SJCRH30 (cell line): ENCODE results near the gene VTN. TPM values are rescaled to one million over a fixed set of nuclear protein-coding genes. Genes with fewer than 3 reads are reported as not detected.
A peak's percentile ranks its signal among the peaks of the same experiment; 100 is the strongest.

Experiments
- DNase-seq, 2 experiments: peaks; one replicate each; pipeline ENCODE4 v3.0.0-alpha.2; 2015 to 2020
- H3K27ac ChIP-seq: fragments of 250-450 bp; sonication (Bioruptor Pico); 2 replicates; pipeline ENCODE4 v1.5.1; 2020; ENCODE audit warnings: mild to moderate bottlenecking, moderate library complexity
- H3K27me3 ChIP-seq: fragments of 250-450 bp; sonication (Bioruptor Pico); 2 replicates; pipeline ENCODE4 v1.5.1; 2020; ENCODE audit warnings: mild to moderate bottlenecking, moderate library complexity
- H3K36me3 ChIP-seq: fragments of 250-450 bp; sonication (Bioruptor Pico); 2 replicates; pipeline ENCODE4 v1.5.1; 2020; ENCODE audit warnings: mild to moderate bottlenecking, moderate library complexity
- H3K4me1 ChIP-seq: fragments of 250-450 bp; sonication (Bioruptor Pico); 2 replicates; pipeline ENCODE4 v1.5.1; 2020; ENCODE audit warnings: mild to moderate bottlenecking, moderate library complexity
- H3K4me3 ChIP-seq: fragments of 250-450 bp; sonication (Bioruptor Pico); 2 replicates; pipeline ENCODE4 v1.5.1; 2020; ENCODE audit warnings: mild to moderate bottlenecking, moderate library complexity
- H3K9me3 ChIP-seq: fragments of 250-450 bp; sonication (Bioruptor Pico); replicated peaks from 2 replicates; pipeline ENCODE4 v1.5.1; 2020; ENCODE audit warnings: mild to moderate bottlenecking, moderate library complexity
- total RNA-seq: library from RNA; depleted of rRNA; stranded (reverse); fragments of >200 nt; shearing (Covaris generic); gene quantifications from 2 replicates; pipeline ENCODE4 v1.2.3, GENCODE V29; 2014

Gene VTN
- total RNA-seq, 1 experiment from 2014 or later, result 0.16 TPM

- Histone ChIP-seq H3K4me3 (no peak overlapping the region), H3K9me3 (no peaks in the 10 kb centered on the region), H3K27me3 (no peaks in the 10 kb centered on the region), H3K4me1 (no peaks in the 10 kb centered on the region), H3K27ac (no peak overlapping the region), H3K36me3 (peaks cover 27% of the 10 kb centered on the region)
- no peak for DNase-seq
These were observed 16.3 kb upstream of the VTN start for GRCh38 chr17:28386391-28386790.

GRCh38 chr17:28385406-28385805 is 15.3 kb upstream of the VTN start:
- Histone ChIP-seq H3K36me3 (peaks cover 17% of the 10 kb centered on the region), H3K27ac (no peak overlapping the region), H3K27me3 (no peaks in the 10 kb centered on the region), H3K9me3 (no peaks in the 10 kb centered on the region), H3K4me3 (no peak overlapping the region), H3K4me1 (no peaks in the 10 kb centered on the region)
- DNase-seq, result no peak

GRCh38 chr17:28385037-28385400 is 14.9 kb upstream of the VTN start:
- Histone ChIP-seq H3K4me1 (no peaks in the 10 kb centered on the region), H3K9me3 (no peaks in the 10 kb centered on the region), H3K27ac (no peak overlapping the region), H3K4me3 (no peak overlapping the region), H3K36me3 (peaks cover 14% of the 10 kb centered on the region), H3K27me3 (no peaks in the 10 kb centered on the region)
- no peak for DNase-seq

GRCh38 chr17:28384281-28385036 is 14.4 kb upstream of the VTN start:
- Histone ChIP-seq H3K36me3 (peaks cover 11% of the 10 kb centered on the region), H3K4me3 (no peak overlapping the region), H3K27me3 (no peaks in the 10 kb centered on the region), H3K27ac (no peak overlapping the region), H3K4me1 (no peaks in the 10 kb centered on the region), H3K9me3 (no peaks in the 10 kb centered on the region)
- DNase-seq, result no peak

- no peak overlapping the region for H3K27ac ChIP-seq
- no peaks in the 10 kb centered on the region for H3K4me1 ChIP-seq
- no peak for DNase-seq
- H3K9me3 ChIP-seq, result no peaks in the 10 kb centered on the region
- H3K36me3 ChIP-seq, result 0 out of 2 replicates have a peak, but pooled peaks cover 2% of the 10 kb centered on the region
- H3K4me3 ChIP-seq, result no peak overlapping the region
- H3K27me3 ChIP-seq, result no peaks in the 10 kb centered on the region
These were observed 11.2 kb upstream of the VTN start for GRCh38 chr17:28381141-28381825.

DNA sequence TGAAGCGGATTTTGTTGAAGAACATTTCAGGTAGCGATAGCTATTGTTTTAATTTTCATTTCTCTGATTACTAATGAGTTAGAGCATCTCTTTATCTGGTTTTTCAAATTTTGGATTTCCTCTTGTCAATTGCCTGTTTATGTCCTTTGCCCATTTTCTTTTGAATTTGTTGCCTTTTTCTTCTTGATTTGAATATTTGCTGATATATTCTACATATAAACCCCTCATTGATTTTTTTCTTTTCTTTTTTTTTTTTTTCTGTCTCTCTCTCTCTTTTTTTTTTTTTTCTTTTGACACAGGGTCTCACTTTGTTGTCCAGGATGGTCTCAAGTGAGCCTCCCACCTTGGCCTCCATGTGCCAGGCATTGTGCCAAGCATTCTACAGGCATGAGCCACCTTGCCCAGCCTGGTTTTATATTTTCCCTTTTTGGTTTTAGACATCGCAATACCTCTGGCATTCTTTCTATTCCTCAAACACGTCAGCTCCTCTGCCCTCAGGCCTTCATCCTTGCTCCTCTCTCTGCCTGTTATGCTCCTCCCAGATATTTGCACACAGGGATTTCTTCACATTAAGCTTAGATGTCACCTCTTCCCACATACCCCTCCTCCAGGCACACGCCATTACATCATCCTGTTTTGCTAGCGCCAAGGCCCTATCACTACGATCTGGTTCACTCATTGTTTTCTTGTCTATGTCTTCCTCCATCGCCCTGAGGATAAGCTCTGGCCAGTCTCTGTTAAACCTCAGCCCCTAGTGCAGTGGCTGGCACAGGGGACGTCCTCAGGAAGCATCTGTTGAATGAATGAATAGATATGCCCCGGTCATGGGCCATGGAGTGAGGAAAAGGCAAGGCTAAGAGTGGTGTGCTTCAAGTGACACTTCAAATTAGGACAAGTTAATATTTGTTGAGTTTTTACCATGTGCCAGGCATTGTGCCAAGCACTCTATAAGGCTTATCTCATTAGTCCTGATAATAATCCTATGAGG is 10.0 kb upstream of the VTN start:
- no peak overlapping the region for H3K27ac ChIP-seq
- DNase-seq, result no peak

GRCh38 chr17:28372945-28373274 is 2.8 kb upstream of the VTN start:
- peak overlapping the region; percentile 69 for H3K4me3 ChIP-seq
- no peaks in the 10 kb centered on the region for H3K9me3 ChIP-seq
- H3K36me3 ChIP-seq, result no peaks in the 10 kb centered on the region
- H3K4me1 ChIP-seq, result peaks cover 20% of the 10 kb centered on the region
- peak in 1 of 2 experiments; percentile 29 for DNase-seq
- H3K27me3 ChIP-seq, result no peaks in the 10 kb centered on the region
- no peak overlapping the region for H3K27ac ChIP-seq

More for the DNA sequence above, 10.0 kb upstream of the VTN start:
- Histone ChIP-seq H3K9me3 (no peaks in the 10 kb centered on the region), H3K27me3 (no peaks in the 10 kb centered on the region), H3K4me3 (no peak overlapping the region), H3K36me3 (0 out of 2 replicates have a peak, but pooled peaks cover 2% of the 10 kb centered on the region), H3K4me1 (no peaks in the 10 kb centered on the region)

DNA sequence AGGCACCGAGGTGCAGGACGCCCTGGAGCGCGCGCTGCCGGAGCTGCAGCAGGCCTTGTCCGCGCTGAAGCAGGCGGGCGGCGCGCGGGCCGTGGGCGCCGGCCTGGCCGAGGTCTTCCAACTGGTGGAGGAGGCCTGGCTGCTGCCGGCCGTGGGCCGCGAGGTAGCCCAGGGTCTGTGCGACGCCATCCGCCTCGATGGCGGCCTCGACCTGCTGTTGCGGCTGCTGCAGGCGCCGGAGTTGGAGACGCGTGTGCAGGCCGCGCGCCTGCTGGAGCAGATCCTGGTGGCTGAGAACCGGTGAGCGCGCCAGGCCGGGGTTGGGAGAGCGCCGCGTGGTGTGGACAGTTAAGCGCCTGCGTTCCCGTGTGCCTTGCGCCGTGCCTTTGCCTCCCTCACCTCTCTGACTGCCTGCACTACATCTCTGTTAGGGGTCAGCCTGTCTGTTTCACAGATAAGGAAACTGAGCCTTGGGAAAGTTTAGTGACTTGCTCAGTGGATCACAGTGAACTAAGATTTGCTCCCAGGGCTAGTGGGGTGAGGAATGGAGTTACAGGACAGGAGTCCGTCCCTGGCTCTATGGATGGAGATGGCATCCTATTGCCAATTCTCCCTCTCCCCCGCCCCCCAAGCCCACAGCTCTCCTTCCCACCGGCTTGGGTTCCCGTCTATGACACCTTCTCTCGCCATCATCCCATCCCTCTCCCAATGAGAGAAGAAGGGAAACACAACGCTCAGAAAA is 2.3 kb upstream of the VTN start:
- peak; percentile 57 to 60 for DNase-seq
- no peaks in the 10 kb centered on the region for H3K9me3 ChIP-seq
- H3K27me3 ChIP-seq, result no peaks in the 10 kb centered on the region
- peak overlapping the region; percentile 69 for H3K4me3 ChIP-seq
- no peaks in the 10 kb centered on the region for H3K36me3 ChIP-seq
- H3K27ac ChIP-seq, result peak overlapping the region; percentile 28; the same call in 1 of the 2 replicates
- H3K4me1 ChIP-seq, result peaks cover 20% of the 10 kb centered on the region

DNA sequence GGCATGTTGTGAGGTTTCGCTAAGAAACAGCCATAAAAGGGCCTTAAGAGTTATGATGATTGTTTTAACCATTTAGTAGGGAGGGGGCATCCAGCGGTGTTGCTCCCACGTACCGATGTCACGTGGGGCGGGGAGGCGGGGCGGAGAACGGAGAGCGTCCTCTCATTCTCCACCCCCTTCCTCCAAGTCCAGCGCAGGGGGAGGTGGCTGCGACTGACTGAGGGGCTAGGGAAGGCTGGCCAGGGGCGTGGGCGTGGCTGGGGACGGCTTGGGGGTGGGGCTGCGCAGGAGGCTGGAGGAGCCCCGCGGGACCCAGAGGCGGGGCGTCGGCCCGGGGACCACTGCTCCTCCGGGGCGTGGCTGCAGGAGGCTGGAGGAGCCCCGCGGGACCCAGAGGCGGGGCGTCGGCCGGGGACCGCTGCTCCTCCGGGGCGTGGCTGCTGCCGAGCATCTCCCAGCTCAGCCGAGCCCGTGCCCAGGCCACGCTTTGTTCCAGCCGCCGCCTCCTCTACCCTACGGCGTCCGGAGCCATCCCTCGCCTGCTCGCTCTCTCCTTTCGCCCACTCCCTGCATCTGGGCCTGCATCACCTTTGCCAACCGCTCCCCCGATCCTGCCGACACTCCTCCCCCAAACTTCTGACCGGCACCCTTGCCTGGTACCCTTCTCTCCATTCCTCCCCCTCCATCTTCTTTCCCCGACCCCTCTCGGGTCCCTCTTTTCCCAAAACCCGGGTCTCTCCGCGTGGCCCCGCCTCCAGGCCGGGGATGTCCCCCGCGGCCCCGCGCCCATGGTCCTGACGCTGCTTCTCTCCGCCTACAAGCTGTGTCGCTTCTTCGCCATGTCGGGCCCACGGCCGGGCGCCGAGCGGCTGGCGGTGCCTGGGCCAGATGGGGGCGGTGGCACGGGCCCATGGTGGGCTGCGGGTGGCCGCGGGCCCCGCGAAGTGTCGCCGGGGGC is 1.4 kb upstream of the VTN start, which contains the start of gene SARM1:
Gene SARM1 (plus strand): TSS at position 450 of the 958 bp plus-strand sequence. CDS start 339 bp downstream, at position 789.
- no peaks in the 10 kb centered on the region for H3K9me3 ChIP-seq
- DNase-seq, result peak; percentile 99
- peak within 1 kb of the TSS; percentile 37; the same call in 1 of the 2 replicates for H3K27ac ChIP-seq
- no peaks in the 10 kb centered on the region for H3K36me3 ChIP-seq
- peak within 1 kb of the TSS; percentile 69 for H3K4me3 ChIP-seq
- peaks cover 20% of the 10 kb centered on the region for H3K4me1 ChIP-seq
- H3K27me3 ChIP-seq, result no peaks in the 10 kb centered on the region

DNA sequence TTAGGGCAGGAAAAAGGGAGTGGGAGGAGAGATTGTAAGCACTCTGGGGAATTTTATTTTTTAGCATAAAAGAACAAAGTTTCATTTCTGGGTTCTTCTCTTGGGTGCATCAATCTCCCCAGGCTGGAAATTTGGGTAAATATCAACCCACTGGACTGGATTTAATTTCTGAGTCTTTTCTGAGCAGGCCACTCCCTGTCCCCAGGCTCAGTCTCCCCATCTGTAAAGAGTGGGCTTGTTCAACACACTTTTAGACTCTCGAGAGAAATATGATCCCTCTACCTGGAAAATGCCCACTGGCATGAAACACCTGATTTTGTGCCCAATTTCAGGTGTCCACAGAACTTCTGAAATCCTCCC is 617 bp upstream of the VTN start:
- DNase-seq, result no peak
- H3K27ac ChIP-seq, result no peak overlapping the region

GRCh38 chr17:28369684-28370034 is 448 bp downstream of the VTN start:
- H3K4me3 ChIP-seq, result no peak overlapping the region
- H3K27me3 ChIP-seq, result no peaks in the 10 kb centered on the region
- peaks cover 20% of the 10 kb centered on the region for H3K4me1 ChIP-seq
- no peaks in the 10 kb centered on the region for H3K36me3 ChIP-seq
- H3K27ac ChIP-seq, result no peak overlapping the region
- no peak for DNase-seq
- no peaks in the 10 kb centered on the region for H3K9me3 ChIP-seq

More for the DNA sequence above, 617 bp upstream of the VTN start:
- H3K27me3 ChIP-seq, result no peaks in the 10 kb centered on the region
- peaks cover 20% of the 10 kb centered on the region for H3K4me1 ChIP-seq
- H3K4me3 ChIP-seq, result peak overlapping the region; percentile 69
- H3K9me3 ChIP-seq, result no peaks in the 10 kb centered on the region
- H3K36me3 ChIP-seq, result no peaks in the 10 kb centered on the region

- Histone ChIP-seq H3K27ac (no peak overlapping the region), H3K36me3 (no peaks in the 10 kb centered on the region), H3K4me1 (peaks cover 20% of the 10 kb centered on the region), H3K9me3 (no peaks in the 10 kb centered on the region), H3K27me3 (no peaks in the 10 kb centered on the region), H3K4me3 (no peak overlapping the region)
- DNase-seq, result no peak
These were observed 1.0 kb downstream of the VTN start for GRCh38 chr17:28368915-28369683.
